HG03460 (cell line): ENCODE data around the gene RAB21.
A peak's percentile ranks its signal among the peaks of the same experiment; 100 is the strongest.

ENCODE experiments used
- ATAC-seq: cut with Tn5 transposase; IDR thresholded peaks from one replicate; pipeline ENCODE4 v1.9.1; 2021; ENCODE audit not compliant: unreplicated experiment

RAB21 gene, protein sequence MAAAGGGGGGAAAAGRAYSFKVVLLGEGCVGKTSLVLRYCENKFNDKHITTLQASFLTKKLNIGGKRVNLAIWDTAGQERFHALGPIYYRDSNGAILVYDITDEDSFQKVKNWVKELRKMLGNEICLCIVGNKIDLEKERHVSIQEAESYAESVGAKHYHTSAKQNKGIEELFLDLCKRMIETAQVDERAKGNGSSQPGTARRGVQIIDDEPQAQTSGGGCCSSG

DNA sequence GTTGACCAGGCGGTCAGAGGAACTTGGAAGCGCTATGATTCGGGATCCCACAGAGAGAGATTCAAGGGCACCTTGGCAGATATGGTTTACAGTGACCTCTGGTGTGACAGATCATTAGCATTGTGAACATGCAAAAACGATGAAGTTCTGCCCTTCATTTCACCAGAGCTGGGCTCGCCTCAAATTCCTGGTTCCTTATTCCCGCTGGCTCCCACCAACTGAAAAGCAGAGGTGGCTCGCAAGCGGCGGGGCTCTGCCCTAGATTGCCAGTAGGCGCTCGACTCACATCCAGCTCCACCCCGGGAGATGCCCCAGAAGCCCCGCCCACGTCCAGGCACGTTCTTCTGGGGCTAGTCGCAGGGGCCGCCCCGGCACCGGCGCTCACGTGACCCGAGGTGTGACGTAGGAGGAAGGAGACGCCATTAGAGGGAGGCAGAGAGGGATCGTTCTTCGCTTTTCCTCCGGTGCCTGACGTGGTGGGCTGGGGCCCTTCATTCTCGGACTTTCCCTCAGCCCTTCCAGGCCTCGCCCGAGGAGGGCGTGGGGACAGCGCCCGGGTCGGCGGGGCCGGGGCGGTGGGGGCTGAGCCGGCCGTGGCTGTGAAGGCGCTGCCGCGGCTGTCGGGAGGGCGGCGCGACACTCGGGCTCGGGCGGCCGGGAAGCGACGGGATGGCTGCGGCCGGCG is at the start of gene RAB21:
Gene RAB21 (plus strand): TSS at position 403 of the 685 bp plus-strand sequence. CDS start 267 bp downstream, at position 670.
- ATAC-seq, result peak; percentile 91

DNA sequence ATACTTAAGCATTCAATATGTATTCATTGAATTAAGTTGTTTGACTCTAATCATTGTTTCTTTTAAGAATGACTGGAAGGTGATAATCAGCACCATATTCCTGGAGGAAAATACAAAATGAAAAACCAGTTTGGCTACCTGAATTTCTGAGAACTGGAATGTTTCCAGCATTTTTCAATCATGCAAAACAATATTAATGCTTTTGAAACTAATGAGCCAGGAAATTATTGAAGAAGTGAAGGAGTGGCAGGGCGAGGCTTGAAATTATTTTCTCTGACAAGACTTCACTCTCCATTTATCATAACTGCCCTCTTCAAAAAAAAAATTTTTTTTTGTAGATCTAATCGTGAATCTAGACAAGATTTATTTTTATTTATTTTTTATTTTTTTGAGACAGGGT is 49.7 kb upstream of the RAB21 start:
- no peak for ATAC-seq

DNA sequence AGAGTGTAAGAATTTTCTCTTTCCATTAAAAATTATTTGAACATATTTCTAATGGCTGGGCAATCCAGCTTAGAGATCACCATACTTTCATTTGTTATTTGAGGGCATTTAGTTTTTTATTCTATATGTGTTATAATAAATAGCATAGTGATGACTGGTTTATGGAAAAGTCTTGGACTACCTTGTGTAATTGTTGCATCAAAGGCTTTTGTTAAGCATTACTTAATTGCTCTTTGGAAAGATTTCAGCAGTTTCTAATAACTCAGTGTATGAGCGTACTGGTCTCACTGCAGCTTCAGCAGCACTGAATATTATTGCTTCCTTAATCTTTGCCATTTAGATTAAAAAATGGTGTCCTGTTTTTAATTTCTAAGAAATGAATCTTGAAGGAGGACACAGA is 46.0 kb upstream of the RAB21 start:
- no peak for ATAC-seq

DNA sequence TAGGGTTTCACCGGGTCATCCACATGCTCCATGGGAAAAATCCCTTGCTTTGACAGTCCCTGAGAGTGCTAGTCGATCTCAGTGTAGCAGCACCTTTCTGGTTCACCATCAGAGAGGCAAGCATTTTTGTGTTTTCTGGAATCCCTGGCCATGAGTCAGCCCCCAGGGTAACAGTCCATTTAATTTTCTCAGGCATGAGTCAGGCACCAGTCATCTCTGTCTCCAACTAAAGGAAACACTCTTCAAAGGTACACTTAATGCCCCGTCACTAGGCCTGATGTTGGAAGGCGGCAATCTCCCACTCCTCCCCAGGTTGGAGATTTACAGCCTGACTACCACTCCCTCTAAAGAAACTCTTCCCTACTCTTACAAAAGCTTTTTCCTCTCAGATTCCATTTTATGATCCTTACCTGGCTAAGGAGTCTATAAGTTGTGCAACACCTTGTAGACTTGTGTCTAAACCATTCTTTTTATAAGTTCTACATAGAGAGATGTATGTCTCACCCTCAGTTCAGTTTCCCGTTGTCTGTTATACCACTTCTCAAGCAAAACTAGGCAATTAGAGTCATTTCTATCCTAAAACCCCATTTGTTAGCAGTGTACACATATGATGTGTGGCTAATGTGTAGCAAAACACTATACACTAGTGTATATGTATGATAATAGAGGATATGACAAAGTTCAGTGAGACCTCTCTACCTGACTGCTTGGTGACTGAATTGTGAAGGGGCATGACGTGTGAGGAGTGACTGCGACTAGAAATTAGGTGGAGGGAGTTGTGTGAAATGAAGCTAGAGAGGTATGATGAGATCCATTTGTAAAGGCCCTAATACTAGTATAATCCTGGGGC is 44.2 kb upstream of the RAB21 start:
- ATAC-seq, result no peak

DNA sequence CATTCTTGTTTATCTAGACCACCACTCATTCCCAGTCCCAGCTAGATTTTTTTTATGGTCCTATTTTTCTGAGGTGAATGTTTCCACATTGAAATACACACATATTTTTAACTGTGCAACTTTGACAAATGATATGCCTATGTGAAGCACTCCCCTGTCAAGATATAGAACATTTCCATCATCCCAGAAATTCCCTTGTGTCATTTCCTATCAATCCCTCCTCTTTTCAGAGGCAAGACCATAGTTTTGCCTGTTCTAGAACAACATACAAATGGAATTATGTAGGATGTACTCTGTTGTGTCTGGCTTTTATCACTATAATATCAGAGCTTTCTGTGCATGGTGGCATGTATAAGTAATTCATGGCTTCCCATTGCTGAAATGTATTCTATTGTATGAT is 36.1 kb upstream of the RAB21 start:
- no peak for ATAC-seq

DNA sequence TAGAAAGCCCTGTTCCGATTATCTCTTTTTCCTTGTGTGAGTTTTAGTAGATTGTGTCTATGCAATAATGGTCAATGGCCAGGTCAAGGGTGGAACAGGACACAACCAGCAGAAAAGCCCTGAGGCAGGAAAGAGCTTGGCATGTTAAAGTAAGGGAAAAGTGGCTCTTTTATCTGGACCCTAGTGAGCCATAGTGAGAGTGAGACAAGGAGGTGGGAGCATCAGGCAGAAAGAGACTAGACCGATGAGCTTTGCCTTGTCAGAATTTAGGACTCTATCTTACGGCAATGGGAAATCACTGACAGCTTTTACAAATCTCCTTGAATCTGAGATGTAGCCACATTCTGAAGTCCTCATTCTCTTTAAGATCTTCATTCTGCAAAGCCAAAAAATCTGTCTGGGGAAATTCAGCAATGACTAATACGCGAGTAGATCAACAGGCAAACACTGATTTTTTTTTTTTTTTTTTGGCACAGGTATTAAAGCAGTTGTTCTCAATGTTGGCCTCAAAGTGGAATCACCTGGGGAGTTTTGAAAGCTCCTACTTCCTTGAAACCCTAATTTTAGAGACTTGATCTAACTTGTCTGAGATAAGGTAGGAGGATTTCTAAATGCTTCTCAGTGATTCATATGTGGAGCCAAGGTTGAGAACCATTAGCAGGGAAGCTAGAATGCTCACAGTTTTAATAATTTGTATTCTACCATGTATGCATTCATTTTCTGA is 34.9 kb upstream of the RAB21 start:
- no peak for ATAC-seq

DNA sequence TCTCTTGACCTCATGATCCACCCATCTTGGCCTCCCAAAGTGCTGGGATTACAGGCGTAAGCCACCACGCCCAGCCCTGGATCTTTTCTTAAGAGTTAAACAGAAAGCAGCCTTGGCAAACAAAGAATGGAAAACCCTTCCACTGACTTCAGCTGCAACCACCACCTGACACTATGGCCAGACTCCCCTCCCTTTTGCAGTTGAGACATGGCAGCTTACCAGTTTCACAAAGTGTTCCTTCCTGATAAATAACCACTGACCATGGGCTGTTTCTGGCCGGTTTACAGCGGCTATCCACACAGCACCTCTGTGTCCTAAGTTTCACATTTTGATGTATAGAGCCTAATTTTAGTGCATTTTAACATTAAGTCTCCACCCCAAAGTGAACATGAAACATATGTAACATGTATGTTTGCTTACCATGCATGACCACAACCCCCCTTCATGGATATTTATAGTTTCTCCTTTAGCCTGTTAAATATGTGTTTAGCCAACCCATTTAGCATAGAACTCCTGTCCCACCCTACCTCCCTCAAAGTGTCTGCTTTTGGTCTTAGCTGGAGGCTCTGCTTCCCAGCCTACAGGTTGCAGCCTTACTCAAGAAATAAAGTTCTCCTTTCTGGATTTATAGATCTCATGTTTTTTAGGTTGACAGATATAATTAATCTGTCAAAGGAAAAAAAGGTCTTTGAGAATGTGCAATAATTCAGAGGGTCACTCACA is 32.7 kb upstream of the RAB21 start:
- ATAC-seq, result no peak

DNA sequence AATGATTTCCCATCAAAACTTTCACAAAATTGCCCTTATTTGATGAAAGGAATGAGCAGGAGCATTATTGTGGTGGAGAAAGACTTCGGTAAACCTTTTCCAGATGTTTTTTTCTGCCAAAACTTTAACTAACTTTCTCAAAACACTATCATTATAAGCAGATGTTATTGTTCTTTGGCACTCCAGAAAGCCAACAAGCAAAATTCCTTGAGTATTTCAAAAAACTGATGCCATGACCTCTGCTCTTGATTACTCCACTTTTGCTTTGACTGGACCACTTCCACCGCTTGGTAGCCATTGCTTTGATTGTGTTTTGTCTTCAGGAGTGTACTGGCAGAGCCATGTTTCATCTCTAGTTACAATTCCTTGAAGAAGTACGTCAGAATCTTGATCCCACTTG is 29.7 kb upstream of the RAB21 start:
- no peak for ATAC-seq

DNA sequence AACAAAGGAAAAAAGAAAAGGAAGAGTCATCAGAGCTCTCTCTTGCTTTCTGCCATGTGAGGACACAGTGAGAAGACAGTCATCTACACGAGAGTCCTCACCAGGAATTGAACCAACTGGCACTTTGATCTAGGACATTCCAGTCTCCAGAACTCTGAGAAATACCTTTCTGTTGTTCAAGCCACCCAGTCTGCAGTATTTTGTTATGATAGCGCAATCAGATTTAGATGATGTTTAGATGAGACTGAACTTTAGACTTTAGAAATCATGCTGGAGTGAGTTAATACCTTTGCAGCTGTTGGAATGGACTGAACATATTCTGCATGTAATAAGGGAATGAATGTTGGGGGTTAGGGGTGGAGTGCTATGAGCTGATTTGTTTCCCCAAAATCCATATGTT is 28.1 kb upstream of the RAB21 start:
- no peak for ATAC-seq

DNA sequence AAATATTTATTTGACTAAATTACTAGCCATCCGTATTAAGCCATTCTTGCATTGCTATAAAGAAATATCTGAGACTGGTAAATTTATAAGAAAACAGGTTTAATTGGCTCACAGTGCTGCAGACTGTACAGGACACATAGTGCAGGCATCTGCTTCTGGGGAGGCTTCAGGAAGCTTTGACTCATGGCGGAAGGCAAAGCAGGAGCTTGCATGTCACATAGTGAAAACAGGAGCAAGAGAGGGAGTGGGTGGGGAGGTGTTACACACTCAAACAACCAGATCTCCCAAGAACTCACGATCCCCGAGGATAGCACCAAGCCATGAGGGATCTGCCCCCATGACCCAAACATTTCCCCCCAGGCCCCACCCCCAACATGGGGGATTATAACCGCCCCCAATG is 26.7 kb upstream of the RAB21 start:
- no peak for ATAC-seq

DNA sequence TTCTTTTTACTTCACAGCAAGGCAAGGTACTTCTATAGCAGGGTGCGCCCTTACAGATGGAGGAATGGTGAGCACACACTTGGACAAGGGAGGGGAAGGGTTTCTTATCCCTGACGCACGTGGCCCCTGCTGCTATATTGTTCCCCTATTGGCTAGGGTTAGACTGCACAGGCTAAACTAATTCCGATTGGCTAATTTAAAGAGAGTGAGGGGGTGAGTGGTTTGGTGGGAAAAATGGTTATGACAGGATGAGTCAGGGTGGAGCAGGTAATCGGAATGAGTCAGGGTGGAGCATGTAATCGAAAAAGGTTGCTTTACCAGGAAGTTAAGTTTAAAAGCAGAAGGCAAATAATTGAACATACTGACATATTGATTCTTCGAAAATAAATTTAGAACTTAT is 23.7 kb upstream of the RAB21 start:
- ATAC-seq, result no peak

DNA sequence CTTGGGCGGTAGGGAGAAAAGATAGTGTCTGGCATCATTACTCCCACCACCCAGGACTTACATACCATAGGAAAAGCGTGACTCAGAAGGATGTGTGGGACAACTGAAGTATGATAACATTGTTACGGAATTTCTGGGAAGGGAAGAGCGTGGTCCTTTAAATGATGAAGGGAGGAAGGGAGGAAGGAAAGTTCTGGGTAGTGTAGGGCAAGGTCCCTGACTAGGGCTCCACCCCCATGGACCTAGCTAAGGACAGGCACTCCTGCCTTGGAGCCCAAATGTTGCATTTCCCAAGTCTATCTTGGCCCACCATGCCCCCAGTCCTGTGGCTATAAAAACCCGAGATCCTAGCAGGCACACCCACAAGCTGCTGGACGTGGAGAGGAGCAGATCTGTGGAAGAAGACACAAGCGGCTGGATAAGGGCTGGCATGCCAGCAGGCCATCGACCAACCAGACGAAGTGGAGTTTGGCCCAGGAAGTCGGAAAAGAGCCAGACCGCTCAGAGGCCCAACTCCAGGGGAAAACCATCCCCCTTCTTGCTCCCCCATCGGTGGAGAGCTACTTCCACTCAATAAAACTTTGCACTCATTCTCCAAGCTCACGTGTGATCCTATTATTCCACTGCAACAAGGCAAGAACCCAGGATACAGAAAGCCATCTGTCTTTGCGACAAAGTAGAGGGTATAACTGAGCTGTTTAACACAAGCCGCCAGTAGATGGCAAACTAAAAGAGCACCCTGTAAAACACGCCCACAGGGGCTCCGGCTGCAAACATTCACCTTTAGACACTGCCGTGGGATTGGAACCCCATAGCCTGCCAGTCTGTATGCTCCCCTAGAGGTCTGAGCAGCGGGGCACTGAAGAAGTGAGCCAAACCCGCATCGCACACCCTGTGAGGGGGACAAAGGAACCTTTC is 23.0 kb upstream of the RAB21 start:
- ATAC-seq, result no peak

DNA sequence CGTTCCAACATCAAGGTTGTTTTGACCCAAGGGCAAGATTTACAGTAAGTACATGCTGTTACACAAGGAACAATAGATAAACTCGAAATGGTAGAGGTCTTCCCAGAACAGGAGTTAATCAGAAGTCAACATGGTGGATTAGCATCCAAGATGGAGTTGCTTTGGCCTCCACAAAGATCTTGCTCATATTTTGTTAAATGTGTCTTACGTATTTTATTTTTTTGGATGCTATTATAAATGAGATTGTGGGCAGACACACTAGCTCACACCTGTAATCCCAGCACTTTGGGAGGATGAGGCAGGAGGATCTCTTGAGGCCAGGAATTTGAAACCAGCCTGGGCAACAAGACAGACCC is 22.3 kb upstream of the RAB21 start:
- no peak for ATAC-seq

DNA sequence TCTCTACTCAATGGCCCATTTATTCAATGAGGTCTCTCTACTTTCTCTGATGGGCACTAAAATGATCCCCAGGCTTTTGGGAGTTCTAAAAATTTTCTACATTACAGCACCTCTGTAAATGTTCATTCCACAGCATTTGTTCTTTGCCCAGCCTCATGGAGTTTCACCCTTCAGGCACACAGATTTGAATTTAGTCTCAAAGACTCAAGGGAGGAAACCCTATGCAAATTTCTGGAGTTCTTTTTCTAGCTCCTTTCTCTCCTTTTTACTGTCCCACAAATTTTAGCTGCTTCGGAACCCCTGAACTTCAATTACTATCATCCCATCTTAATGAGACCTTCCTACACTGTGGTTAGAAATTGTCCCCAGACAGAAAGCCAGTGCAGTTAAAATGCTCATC is 17.5 kb upstream of the RAB21 start:
- no peak for ATAC-seq

DNA sequence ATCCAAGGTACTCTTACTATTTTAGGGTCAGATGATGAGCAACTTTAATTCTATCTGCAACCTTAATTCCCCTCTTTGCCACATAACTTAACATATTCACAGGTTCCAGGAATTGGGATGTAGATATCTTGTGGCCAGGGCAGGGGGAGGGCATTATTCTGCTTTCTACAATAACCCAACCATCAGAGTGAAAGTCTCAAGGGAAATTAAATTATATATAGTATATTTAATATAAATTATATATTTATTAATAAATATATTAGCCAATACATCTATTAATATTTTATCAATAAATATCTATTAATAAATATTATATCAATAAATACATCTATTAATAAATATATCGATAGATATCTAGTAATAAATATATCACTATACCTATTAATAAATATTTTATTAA is 11.7 kb upstream of the RAB21 start:
- no peak for ATAC-seq

DNA sequence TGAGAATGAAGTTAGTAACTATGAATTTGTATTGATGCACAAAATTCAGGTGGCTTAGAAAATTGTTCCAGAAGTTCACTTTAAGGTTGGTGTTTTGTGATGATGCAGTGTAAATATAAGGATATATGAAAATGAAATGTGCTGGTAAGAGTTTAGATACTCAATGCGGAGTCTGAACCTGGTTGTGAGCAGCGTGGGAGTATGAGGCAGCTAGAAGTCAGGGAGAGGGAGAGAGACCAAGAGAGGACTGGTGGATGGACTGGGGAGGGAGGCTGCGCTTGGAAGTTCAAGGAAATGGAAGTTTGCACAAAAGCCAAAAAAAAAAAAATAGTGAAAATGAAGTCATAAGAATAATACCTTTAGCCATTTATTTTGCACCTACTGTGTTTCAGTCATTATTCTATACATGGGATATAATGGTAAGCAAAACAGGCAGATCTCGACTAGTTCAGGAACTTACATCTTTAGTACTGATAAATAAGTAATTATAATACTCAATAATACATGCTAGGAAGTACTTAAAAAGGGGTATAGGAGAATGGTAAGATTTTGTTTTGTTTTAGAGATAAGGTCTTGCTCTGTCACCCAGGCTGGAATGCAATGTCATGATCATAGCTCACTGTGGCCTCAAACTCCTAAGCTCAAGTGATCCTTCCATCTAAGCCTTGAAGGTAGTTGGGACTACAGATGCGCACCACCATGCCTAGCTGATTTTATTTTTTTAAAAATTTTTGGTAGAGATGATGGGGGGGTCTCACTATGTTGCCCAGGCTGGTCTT is 10.0 kb upstream of the RAB21 start:
- ATAC-seq, result no peak

DNA sequence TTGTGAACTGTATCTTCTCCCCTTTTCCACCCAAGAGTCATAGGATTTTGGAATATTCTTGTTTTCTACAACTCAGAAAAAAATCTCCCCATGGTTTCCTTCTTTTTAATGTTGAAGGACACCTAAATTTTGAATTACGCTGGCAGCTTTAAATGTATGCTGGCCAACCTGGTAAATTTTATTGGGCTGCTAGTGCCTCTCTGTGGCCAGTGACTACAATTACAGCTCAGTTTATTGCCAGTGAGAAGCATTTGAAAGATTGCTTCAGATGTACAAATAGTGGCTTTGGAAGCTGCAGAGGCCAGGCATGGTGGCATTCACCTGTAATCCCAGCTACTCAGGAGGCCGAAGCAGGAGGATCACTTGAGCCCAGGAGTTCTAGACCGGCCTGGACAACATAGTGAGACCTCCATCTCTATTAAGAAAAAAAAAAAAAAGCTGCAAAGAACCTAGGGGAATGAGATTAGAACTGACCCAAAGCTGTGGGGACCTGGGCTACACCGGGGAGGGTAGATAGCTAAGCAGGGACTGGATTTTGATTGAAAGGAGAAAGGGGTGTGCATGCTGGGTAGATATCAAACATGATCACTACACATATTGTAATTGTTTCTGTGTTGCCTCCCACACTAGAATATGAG is 7.6 kb upstream of the RAB21 start:
- ATAC-seq, result peak; percentile 90

DNA sequence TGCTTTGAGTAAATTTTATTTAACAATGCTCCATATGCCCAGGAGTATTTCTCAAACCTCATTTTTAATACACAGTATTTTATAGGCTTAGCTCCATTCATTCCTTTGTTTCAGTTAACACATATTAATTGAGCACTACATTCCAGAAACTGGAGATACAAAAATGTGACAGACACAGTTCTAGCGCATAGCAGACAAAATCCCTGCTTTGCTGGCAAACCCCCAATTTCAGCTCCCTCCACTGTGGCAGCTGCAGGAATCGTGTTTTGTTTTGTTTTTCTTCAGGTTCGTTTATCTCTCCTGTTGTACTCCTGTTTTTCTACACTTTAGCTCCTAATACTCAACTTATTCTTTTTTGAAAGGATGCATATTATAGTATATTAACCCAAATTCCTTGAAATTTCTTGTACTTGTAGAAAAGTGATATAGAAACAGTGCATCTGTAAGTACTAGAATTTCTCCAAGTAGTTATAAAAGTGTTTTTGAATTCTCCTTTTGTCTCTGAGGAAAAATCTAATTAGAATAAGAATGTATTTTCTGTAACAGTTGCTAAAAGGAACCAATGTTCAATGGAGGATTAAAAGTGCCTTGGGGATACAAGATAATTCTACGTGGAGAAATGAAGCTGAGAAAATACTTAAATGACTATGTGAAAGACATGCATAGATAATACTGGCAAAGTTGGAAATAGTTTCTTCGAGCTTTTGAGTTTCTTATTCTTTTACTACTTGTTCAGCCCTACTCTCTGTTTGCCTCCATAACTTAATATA is 6.4 kb upstream of the RAB21 start:
- no peak for ATAC-seq
